ENCODE results near the gene TMEM121.
"Not testable (repeated sequence)": the region's sequence is repeated elsewhere in the genome, so short reads cannot be mapped to it uniquely, and the experiment has no call there.

Gene TMEM121

DNA sequence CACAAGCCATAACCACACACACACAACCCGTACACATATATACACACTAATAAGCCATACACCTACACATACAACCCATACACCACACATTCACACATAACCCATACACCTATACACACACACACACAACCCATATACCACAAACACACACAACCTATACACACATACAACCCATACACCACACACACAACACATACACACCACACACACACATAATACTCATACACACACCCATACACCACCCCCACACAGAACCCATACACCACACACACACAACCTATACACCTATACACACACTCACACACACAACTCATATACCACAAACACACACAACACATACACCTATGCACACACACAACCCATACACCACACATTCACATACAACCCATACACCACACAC, 44.1 kb downstream of the TMEM121 start:
- no peak for DNase-seq

DNA sequence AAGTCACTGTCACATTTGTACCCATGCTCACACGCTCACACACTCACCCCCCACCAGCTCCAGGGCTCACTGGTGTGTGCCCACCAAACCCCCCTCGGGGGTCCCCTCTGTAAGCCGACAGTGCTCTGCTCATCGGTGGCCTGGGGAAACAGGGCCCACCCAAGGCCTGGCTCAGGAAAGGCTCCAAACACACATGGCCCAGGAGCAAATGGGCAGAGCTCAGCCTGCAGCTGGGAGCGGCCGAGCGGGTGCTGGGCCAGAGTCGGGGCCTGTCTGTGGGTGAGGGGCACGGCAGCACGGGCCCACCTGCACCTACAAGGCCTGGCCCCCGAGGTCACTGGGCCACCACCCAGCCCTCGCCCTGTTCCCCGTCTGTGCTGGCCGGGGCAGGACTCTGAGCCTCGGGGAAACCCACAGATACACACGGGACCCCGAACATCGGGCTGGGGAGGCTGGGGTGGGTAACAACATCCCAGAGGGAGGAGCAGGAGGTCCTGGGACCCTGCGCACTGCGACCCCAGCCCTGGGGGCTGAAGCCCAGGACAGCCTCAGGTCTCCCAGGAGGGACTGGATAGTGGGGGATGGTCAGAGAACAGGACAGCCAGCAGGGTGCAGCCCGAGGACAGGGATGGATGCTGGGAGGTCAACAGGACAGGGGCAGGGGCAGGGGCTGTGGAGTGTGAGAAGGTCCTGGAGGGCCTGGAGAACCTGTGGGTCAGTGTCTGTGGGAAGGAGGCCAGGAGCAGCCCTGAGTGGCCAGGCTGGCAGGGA, 45.0 kb downstream of the TMEM121 start:
- DNase-seq: not testable (repeated sequence)

DNA sequence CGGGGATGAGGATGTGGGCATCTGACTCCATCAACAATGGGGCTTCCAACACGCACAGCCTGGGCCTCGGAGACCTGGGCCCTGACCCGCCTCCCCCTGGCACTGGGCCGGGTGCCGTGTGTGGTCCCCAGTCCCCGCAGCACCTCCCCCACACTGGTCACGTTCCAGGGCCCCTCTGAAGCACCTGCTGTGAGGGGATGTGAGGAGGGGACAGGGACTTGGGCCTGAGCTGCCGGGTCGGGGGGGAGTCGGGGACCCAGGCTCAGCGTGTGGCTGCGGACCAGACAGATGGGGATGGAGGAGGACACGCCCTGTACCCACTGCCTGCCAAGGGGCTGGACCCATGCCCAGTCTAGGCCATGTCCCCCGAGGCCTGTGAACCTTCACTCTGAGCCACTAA, 45.7 kb downstream of the TMEM121 start:
- DNase-seq: not testable (repeated sequence)

DNA sequence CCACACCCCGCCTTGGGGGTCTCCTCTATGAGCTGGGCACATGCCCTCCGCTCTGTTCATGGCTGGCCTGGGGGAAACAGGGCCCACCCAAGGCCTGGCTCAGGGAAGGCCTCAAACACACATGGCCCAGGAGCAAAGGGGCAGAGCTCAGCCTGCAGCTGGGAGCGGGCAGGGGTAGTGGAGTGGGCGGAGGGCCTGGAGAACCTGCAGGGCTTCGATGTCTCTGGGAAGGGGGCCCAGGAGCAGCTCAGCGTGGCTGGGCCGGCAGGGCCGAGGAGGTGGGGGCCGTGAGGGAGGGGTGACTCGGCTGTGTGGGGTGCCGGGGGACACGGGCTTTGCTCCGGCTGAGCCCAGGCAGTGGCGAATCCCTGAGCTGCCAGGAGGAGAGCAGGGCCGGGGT, 47.5 kb downstream of the TMEM121 start:
- DNase-seq: not testable (repeated sequence)

DNA sequence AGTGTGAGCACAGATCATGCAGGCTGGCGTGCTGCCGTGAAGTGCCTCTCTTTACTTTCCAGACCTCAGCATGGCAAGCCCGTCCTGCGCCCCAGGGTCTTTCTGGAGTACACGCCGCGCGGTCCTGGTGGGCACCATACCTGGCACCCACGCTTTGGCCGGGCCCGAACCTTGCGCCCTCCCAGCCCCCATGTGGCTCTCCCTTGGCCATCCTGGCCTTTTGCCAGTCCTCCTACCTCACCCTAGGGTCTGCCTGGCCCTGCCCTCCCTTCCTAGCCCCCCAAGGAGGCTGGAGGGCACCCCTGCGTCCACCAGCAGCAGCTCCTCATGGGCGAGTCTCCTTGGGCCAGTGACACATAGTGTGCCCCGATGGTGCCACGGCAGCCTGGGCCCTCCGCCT, 48.0 kb downstream of the TMEM121 start:
- DNase-seq: not testable (repeated sequence)

DNA sequence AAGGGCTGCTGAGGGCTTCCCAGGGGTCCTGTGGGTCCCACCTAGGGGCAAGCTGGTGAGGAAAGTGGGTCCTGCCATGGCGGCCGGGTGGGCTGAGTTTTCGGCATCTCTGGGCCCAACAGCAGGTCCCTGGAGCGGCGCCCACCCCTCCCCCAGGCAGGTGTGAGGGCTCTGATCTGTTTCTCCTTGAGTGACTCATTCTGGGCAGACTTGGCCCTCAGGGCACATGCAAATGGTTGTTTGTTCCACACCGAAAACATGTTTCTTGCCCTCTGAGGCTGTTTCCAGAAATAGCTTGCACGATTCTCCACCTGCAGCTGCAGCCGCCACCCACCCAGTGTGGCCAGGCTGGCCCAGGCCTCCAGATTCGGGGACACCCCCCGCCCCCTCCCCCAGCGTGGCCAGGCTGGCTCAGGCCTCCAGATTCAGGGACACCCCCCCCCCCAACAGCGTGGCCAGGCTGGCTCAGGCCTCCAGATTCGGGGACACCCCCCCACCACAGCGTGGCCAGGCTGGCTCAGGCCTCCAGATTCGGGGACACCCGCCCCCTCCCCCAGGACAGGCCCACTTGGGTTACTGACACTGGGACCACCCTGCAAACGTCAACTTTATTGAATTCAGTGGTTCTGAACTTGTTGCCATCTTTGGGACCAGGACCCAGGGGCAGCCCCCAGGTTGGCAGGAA, 48.8 kb downstream of the TMEM121 start:
- DNase-seq: not testable (repeated sequence)

DNA sequence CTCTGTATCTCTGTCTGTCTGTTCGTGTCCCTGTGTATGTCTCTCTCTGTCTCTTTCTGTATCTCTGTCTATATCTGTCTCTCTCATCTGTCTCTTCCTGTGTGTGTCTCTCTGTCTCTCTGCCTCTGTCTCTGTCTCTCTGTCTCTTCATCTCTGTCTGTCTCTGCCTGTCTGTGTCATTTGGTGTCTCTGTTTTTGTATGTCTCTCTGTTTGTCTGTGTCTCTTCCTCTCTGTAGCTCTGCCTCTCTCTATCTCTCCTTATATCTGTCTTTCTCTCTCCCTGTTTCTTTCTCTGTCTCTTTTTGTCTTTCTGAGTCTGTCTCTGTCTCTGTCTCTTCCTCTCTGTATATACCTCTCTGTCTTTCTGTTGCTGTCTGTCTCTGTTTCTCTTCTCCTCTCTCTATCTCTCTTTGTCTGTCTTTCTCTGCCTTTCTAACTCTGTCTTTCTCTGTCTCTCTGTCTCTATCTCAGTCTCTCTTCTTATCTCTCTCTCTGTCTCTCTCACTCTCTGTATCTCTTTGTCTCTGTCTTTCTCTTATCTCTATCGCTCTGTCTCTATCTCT, 50.2 kb downstream of the TMEM121 start:
- DNase-seq: no peak

DNA sequence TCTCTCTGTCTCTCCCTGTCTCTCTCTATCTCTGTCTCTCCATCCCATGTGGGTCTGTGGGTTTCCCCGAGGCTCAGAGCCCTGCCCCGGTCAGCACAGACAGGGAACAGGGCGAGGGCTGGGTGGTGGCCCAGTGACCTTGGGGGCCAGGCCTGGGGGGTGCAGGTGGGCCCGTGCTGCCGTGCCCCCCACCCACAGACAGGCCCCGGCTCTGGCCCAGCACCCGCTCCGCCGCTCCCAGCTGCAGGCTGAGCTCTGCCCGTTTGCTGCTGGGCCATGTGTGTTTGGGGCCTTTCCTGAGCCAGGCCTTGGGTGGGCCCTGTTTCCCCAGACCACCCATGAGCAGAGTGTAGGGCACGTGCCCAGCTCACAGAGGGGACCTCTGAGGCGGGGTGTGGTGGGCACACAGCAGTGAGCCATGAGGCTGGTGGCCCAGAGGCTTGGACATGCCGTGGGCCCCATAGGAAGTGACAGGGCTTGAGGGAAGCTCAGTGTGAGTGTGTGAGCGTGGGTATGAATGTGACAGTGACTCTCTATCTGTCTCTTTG, 51.0 kb downstream of the TMEM121 start:
- DNase-seq: peak in 1 of 5 experiments; percentile 30

DNA sequence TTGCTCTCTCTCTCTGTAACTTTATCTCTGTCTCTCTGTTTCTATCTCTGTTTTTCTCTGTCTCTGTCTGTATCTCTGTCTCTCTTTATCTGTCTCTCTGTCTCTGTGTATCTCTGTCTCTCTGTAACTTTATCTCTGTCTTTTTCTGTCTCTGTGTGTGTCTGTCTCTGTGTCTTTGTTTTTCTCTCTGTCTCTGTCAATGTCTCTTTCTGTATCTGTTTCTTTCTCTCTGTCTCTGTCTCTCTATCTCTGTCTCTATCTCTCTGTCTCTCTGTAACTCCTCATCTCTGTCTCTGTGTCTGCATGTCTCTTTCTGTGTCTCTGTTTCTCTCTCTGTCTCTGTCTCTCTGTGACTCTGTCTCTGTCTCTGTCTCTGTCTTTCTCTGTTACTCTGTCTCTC, 51.7 kb downstream of the TMEM121 start:
- DNase-seq: no peak

DNA sequence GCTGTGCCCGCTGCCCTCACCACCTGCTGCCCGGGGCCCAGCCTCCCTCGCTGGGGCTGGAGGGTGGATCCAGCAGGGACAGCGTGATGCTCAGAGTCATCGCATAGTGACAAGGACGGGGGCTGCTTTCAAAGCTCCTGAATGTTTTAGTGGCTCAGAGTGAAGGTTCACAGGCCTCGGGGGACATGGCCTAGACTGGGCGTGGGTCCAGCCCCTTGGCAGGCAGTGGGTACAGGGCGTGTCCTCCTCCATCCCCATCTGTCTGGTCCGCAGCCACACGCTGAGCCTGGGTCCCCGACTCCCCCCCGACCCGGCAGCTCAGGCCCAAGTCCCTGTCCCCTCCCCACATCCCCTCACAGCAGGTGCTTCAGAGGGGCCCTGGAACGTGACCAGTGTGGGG, 52.8 kb downstream of the TMEM121 start:
- not testable (repeated sequence) for DNase-seq
